Amniotic epithelial cell (primary cell): ENCODE measurements around the gene RASD1.
A peak's percentile ranks its signal among the peaks of the same experiment; 100 is the strongest.

Source experiments
- DNase-seq: peaks from one replicate; pipeline ENCODE4 v3.0.0-alpha.2; 2010; ENCODE audit warnings: low read depth

The RASD1 gene

DNA sequence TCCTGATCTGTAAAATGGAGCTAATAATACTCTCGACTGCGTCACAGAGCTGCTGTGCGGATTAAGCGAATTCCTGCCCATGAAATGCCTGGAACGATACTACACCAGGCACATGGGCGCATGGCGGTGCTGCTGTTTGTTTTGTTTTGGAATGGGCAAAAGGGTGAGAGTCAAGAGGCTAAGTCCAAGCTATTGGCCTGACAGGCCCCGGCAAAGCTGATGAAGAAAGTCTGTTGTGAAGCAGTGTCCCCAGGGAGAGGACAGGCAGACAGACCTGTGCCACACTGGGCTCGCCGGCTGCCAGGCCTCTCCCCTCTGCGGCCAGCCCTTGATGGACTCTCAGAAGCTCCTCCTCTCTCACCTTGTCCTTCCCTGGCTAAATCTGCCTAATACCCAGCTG is 31.3 kb upstream of the RASD1 start:
- DNase-seq = no peak

DNA sequence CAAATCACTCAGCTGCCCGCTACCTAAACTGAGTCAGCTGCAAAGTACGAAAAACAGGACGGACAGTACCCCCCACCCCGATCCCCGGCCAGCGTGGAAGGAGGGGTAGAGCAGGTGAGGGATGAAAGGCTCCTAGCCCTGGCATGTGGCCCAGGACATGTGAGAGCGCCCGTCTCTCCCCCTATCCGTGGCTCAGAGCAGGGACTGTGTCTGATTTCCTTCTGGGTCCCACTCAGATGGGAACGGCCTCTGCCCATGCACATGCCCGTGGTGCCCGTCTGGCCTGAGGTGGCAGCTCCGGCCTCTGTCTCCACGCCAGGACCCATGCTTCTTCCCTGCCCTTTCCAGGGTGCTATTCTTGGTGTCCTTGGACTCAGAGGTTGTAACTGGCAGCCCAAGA is 30.2 kb upstream of the RASD1 start:
- DNase-seq = no peak

DNA sequence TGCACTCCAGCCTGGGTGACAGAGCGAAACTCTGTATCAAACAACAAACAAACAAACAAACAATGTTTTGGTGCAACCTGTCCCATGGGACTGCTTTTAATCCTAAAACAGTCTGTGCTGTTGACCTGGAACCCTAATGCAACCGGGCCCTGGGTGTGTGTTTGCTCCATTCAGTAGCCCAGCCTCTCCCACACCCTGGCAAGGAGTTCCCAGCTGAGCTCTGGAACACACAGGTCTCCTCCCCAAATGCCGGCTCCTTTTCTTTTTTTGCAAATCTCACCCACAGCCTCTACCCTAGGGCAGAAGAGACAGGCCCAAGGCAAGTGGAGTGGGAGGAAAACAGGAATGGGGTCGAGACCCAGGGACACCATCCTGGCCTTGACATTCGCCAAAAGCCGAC is 29.8 kb upstream of the RASD1 start:
- no peak for DNase-seq

DNA sequence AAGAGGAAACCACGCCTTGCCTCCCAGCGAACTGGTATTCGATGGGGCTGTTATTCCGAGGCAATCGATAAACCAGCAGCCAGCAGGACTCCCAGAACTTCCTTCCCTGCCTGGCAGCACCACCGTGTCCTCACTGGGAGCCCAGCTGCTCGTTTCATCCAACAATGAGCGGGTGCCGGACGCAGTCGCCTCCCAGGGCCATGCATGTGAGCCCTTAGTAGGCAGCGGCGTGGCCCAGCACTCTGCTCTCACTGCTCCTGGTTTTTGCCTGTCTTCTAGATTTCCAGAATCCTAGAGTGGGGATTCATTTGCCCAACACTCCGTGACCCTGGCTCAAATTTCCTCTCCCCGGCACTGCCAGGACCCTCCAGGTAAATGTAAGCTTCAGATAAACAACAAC is 29.1 kb upstream of the RASD1 start:
- DNase-seq = no peak

DNA sequence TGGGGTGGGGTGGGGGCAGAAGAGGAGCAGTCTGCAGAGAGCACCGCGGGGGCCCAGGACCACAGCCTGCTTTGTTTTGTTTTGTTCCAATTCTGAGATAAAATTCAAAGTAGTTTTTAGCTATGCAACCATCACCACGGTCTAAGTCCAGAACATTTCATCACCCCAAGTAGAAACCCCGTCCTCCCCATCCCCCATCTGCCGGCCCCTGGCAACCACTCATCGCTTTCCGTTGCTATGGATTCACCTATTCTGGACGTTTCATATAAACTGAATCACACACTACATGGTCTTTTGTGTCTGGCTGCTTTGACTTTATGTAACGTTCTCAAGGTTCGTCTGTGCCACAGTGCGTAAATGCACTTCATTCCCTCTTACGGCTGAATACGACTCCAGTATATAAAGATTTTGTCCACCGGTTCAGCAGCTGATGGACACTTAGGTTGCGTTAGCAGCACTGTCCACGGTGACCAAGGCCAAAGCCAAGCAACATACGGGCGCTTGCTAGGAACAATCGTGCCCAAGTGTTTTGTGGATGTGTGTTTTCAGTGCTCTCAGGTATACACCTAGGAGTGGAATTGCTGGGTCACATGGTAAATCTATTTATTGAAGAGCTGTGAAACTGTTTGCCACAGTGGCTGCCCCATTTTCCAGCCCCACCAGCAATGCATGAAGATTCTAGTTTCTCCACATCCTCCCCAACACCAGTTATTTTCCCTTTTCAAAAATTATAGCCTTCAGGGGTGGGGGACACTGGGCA is 27.7 kb upstream of the RASD1 start:
- DNase-seq = no peak

DNA sequence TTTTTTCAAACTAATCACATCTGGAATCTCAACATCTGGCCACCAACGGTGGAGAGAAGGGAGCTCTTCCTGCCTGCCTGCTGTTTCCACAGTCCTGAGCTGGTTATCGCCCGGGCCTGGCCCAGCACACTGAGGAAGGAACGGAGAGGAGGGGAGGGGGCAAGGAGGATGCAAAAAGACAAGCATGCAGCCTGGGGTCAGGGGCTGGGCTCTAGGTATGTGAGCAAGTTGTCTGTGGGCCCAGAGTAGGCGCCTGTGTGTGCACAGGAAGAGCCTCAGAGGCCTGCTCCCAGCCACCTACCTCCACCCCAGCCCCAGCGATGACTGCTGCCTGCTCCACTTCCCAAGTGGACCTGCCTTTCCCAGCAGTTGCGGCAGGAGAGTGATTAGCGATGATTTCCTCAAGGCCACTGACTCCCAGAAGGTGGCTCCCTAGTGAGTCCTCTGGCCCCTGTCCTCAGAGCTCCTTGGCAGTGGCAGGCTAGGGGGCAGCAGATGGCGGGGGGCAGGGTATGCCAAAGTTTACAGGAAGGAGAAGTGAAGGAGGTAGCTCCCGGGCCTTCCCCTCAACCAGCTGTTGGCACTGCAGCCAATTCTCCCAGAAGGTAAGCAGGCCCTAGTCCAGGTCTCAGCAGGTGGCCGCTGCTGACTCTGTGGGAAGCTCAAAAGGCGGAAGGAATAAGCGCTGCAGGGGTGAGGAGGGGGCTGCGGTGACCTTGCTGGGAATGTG is 27.0 kb upstream of the RASD1 start:
- DNase-seq = no peak

DNA sequence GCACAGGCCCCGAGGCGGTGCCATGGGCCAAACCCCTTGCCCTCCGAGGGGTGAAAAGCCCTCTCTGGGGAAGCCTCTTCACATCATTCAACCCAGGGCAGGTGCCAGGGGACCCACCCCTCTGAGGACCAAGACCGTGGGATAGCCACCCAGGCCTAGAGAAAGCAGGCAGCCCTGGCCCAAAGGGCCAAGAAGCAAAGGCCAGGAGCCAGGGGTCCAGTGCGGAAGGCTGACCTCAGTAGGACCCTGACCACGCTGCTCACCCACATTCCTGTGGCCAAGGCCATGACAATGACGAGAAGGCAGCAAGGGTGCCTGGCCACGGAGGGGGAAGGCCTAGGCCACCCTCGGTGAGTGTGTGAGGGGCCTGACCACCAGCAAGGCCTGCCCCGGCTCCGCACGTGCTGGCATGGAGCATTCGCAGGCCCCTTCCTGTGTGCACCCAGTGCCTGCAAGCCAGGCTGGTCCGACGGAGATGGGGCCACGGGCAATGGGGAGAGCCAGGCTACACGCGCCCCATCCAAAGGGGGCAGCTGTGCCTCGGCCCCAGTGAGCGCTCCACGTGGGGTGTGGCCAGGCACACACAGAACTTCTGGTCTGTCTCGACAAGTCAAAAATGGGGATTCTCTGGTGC is 24.5 kb upstream of the RASD1 start:
- no peak for DNase-seq

DNA sequence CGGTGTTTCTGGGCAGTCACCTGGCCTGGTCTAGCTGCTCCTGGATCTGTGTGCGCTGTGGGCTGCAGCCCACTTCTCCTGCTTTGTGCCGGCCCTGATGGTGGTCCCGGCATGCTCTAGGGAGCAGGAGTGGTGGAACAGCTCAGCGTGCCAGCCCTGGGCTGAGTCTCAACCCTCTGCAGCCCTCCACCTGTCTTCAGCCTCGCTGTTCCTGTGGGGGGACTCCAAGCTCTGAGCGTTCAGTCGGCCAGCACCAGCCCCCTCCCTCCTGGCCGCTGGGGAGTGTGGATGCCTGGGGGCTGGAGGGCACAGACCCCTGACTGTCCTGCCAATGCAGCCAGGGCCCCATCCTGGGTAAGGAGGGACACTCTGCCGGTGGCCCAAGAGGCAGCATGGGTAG is 23.7 kb upstream of the RASD1 start:
- DNase-seq = no peak

DNA sequence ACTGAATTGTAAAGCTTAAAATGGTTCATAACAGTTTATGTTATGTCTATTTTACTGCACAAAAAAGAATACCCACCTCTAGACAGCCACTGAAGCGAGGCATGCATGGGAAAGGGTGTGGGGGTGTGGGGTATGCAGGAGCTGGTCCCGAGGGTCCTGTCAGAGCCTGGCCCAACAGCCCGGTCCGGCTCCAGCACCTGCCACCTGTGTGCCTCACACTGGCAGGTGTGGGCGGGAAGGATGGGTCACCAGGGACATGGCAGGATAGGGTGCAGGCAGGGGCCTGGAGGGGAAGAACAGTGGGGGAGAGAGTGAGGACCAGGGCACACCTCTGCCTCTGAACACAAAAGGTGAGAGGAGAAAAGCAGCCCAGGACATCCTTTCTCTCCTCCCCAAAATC is 22.8 kb upstream of the RASD1 start:
- DNase-seq = no peak

DNA sequence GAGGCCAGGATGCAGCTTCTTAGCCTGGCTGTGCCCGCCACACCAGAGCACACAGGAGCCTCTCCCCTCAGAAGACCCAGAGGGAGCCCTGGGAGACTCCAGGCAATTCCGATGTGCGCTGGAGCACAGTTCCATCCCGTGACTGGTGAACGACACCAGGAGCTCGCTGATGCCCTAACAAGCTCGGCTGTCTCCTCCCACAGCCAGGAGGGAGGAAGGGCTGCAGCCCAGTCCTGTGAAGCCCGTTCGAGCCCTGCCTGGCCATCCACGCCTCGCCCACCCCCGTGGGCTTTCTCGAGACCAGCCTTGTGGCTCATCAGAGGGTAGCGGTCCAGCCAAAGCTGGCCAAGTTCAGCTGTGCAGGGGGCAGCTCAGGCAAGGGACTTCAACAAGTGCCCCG is 21.8 kb upstream of the RASD1 start:
- no peak for DNase-seq

DNA sequence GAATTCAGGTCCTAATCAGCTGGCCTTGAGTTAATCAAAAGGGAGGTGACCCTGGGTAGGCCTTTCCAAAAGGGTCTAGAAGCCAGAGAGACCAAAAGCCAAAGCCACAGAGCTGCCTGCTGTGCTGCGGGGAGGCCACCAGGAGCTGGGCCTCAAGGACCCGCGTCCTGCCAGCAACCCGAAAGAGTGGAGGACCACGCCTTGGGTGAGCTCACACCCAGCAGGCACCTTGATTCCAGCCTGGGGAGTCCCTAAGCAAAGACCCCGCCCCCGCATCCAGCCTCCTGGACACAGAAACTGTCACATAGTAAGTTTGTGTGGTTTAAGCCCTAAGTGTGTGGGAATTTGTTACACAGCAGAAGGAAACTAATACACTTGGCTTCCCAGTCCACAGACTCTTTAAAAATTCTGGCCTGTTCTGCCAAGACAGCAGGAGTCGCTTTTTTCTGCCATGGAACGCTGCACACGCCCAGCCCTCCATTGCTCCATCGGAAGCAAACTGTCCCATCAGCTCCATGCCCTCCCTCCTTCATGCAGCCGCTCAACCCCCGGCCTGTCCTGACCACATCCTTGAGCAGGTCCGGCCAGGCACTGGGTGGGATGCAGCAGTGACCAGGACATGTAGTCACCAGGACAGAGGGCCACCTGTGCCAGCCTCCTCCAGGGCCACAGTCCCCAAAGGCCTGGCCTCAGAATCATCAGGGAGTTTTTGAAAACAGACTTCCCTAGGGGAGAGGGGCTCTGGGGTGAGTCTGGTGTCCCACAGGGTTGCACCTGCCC is 20.9 kb upstream of the RASD1 start:
- no peak for DNase-seq

DNA sequence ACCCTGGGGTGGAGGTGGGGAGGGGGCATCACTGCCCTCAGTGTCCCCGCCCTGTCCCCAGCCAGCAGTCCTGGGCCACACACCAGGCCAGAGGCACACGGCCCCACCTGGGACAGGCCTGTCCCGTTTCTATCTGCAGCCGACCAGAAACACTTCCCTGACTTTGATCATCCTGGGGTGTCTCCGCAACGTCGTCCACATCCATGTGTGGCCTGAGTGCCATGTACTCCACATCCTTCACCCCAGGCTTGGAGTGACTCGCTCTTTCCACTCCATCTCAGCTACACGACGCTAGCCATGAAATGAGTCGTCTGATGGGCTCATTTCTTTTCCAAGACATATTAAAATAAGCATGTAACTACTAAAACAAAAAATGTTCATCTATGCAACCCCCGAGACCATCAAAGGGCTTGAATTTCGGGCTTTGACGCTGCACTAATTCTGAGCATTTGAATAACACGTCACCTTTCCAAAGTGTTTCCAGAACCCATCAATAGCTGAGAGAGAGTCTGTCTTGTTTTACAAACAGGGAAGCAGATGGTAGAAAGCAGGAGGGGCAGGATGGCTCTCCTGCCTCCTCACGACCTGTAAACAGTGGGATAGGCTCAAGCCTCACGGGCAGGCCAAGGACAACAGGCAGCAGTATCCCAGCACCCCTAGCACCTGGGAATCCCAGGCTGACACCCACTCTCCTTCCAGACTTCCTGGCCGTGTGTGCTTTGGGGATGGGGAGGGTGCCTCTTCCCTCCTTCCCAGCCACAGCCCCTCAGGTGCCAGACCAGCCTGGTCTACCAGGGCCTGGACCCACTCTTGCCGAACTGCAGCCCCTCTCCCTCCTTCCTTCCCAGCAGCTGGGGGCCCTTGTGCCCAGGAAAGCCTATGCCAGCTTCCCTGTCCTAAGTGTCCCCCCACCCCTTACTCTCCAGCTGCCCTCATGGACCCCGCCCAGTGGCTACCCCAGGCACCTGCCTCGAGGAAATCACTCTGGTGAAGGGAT is 20.0 kb upstream of the RASD1 start:
- DNase-seq = peak; percentile 66

DNA sequence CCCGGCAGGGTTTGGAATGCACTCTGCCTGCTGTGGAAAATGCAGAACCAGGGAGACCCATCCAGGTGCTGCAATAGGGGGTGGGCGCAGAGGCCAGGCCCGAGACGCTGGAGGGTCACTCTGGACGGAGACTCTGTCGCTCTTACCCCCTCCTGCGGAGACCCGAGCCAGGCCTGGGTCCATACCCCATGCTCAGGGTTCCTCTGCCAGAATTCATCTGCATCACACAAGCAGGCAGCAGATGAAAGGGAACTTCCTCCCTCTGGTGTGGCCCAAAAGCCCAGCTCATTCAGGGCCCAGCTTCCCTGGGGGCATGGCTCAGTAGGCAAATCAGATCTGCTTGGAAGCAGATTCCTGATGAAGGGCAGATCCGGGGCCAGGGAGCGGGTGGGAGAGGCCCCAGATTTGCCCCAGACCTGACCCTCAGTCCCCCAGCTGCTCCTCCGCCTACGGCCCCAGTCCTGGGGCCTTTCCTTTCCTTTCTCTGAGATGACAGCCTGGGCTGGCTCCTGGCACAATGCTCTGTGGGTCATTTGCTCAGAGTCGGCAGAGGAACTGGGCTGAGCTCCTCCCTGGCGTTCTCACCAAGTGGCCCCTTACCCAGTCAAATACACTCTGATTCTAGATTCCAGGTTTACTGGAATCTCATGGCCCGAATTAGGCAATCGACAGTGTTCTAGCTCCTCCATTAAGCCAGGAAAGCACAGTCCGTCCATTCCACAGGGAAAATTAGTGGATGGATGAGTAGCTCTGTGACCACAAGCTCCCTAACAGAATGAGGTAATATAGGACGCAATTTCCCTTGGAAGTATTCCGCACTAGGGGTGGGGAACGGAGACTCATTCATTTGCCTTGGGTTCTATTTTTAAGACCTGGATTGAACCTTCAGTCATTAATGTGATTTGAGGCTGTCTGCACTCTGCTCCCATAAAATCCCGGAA is 19.1 kb upstream of the RASD1 start:
- DNase-seq = peak; percentile 97

DNA sequence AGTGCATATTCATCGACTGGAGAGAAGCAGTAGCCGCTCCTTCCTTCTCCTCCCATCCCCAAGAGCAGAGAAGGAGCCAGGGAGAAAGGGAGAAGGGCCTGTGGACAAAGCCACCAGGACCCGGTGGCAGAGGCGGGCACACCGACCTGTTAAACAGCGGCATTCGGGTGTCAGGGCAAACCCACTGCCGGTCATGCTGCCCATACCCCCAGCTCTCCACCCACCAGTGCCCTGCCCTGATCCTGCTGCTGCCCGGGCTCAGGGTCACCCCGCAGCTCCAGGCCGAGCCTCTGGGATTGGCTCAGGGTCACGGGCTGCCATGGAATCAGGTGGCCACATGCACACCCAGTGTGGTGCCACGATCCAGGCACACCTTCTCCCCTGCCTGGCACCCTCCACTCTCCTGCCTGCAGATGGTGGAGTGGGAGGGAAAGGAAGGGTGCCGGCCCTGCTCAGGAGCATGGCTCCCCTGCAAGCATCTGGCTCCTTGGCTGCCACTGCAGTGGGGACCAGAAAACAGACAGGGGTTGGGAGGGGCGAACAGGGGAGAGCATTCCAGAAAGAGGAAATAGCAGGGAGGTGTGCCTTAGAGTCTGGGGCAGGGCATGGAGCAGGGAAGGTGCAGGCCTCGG is 18.3 kb upstream of the RASD1 start:
- DNase-seq = no peak

DNA sequence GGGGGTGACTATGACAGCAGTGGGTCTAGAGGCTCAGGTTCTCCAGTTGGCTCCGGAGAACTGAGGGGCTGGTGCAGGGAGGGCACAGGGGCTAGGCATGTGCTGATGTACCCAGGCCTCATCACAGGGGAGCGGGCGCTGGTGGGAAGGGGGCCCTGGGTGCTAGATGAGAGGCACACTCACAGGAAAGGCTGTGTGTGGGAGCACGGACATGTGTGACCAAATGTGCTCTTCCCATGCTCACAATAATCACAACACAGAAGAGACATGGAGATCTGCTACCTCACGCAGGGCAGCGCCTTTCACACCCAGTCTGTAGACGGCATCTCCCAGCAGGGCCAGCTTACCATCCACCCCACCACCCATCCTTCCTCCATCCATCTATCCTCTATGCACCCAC is 17.4 kb upstream of the RASD1 start:
- DNase-seq = no peak

DNA sequence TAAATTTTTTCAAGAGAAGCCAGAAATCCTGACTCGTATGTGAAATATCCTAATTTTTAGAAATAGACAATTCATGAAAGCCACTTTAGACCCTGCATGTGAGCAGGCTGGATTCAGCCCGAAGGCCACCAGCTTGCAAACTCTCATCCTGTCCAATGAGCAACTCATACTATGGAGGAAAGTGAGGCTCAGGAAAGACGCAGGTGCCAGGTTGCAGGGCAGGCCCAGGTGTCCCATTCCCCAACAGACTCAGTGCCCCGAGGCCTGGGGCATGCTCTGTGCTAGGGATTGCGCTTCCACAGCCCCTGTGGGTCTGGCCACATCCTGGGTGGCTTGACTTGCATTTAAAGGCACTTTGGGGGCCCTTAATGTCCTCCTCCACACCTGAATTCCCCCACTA is 16.7 kb upstream of the RASD1 start:
- no peak for DNase-seq

DNA sequence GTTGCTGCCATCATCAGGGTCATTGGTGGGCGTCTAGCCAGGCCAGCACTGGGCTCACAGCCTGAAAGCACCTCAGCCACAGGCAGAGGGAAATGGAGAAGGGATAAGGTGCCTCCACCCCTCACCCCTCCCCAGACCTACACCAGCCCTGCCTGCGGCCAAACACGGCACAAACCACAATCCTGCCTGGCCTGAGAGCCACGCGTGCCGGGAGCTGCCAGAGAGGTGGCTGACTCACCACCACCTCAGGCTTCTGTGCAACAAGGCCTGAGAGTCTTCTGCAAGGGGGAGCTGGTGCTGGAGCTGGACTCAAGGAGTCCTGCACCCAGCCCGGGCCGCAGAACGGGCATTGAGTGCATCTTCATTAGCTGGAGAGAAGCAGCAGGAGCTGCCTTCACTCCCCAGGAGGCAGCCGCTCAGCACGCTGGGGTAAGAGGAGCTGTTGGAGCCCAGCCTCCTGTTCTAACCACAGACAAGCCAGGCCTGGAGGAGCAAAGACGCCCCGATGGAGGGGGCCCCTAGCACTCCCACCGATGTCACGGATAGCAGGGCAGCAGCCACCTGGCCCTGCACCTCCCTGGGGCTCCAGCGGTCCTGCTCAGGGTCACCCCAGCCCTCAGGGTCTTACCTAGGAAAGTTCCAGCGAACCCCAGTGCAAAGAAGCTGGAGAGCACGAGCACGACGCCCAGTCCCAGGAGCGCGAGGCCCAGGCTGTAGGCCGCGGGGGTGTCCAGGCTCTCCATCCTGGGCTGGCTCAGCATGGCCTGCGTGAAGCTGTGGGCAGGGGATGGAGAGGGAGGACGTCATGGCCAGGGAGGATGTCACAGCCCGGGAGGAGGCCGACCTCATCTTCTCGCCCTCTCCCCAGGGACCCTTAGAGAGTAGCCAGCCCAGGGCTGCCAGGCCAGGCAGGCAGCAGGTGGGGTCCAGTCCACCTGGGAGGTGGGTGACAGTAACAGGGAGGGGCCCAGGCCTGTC is 16.0 kb upstream of the RASD1 start:
- DNase-seq = peak; percentile 96

DNA sequence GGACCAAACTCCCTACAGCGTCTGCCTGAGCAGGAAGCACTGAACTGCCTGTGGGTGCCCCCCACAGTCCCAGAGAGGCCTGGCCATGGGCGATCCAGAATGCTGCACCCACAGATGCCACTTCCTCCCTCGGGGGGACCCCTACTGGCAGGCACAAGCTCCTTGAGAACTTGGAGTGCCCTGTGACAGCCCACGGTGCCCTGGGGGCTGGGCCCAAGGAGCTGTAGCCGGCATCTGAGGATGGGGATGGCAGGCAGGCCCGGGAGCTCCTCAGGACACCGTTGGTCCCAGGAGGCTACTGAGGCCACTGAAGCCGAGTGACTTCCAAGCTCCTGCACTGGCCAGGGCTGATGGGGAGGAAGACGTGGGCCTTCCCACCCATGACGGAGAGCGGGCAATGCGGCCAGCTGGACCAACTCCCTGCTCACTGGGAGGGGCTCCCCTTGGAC is 15.1 kb upstream of the RASD1 start:
- no peak for DNase-seq
